T-cell (primary cell): Measurements from ENCODE around the gene MAP3K6. TPM values are rescaled to one million over a fixed set of nuclear protein-coding genes. Genes with fewer than 3 reads are reported as not detected.

ENCODE experiments used
- ATAC-seq, 4 experiments: fragments of 200-7000 bp in 3 of 4; fragments of 150-1000 bp in 1 of 4; cut with Tn5 transposase; replicated peaks in 1 of 4; 1 replicate in 3 of 4; 2 replicates in 1 of 4; pipeline ENCODE4 v1.10.0; 2021; ENCODE audit warnings: moderate library complexity in 3 of 4, mild to moderate bottlenecking in 2 of 4, moderate number of reproducible peaks in 1 of 4
- CTCF ChIA-PET, 2 donors: fragments of 300-600 bp; sonication (Branson Sonifier 250); formaldehyde crosslinking; loops; one replicate each; lab custom pipeline; 2022; ENCODE audit warnings: antibody characterized with exemption in 2 of 2; lab: Charles Lee
- POLR2A ChIA-PET, 2 donors: fragments of 300-600 bp; sonication (Branson Sonifier 250); formaldehyde crosslinking; loops; one replicate each; lab custom pipeline; 2022; ENCODE audit warnings: antibody characterized with exemption in 2 of 2; lab: Charles Lee
- DNase-seq, 35 experiments: peaks; one replicate each; pipeline versions ENCODE4 v3.0.0 to v3.0.0-alpha.2; 2013 to 2023
- H3K27ac ChIP-seq: one replicate; pipeline ENCODE4 v1.5.1; 2013; ENCODE audit warnings: low read length
- H3K27me3 ChIP-seq, 2 experiments: replicated peaks in 1 of 2; 1 replicate in 1 of 2; 2 replicates in 1 of 2; pipeline versions ENCODE4 v1.6.1 to v1.7.0; 2013; ENCODE audit warnings: low read length in 1 of 2, mixed read lengths in 1 of 2; ENCODE audit not compliant: control insufficient read depth in 2 of 2, insufficient read depth in 2 of 2; ENCODE audit errors: extremely low read depth in 1 of 2
- H3K36me3 ChIP-seq, 2 donors: 1 replicate in 1 of 2; 2 replicates in 1 of 2; pipeline versions ENCODE4 v1.6.1 to v1.7.0; 2013; ENCODE audit warnings: low read length in 1 of 2; ENCODE audit not compliant: control insufficient read depth in 2 of 2, insufficient read depth in 1 of 2; ENCODE audit errors: extremely low read depth in 1 of 2
- H3K4me1 ChIP-seq, 2 experiments: 1 replicate in 1 of 2; 2 replicates in 1 of 2; pipeline versions ENCODE4 v1.6.1 to v1.7.0; 2013; ENCODE audit warnings: low read length in 2 of 2, mixed read lengths in 1 of 2; ENCODE audit not compliant: insufficient read depth in 2 of 2, control insufficient read depth in 1 of 2; ENCODE audit errors: extremely low read depth in 1 of 2
- H3K4me3 ChIP-seq, 2 donors: 1 replicate in 1 of 2; 2 replicates in 1 of 2; pipeline versions ENCODE4 v1.5.1 to v1.7.0; 2013; ENCODE audit warnings: mild to moderate bottlenecking in 2 of 2, low read length in 1 of 2, moderate library complexity in 1 of 2; ENCODE audit not compliant: control insufficient read depth in 1 of 2; ENCODE audit errors: extremely low read depth in 1 of 2
- H3K9me3 ChIP-seq: 2 replicates; pipeline ENCODE4 v1.7.0; 2013
- H3K27ac Mint-ChIP-seq, 2 donors: one replicate each; pipeline ENCODE4 v1.8.0; 2020 to 2021; ENCODE audit warnings: mild to moderate bottlenecking in 2 of 2, mixed read lengths in 2 of 2
- H3K27me3 Mint-ChIP-seq, 2 donors: one replicate each; pipeline ENCODE4 v1.8.0; 2021 to 2022; ENCODE audit warnings: mixed read lengths in 2 of 2
- H3K36me3 Mint-ChIP-seq: one replicate; pipeline ENCODE4 v1.8.0; 2021; ENCODE audit warnings: mixed read lengths
- H3K4me1 Mint-ChIP-seq, 3 donors: one replicate each; pipeline ENCODE4 v1.8.0; 2020 to 2022; ENCODE audit warnings: mixed read lengths in 3 of 3, mild to moderate bottlenecking in 1 of 3
- H3K4me3 Mint-ChIP-seq, 3 donors: one replicate each; pipeline ENCODE4 v1.8.0; 2020 to 2022; ENCODE audit warnings: mild to moderate bottlenecking in 3 of 3, mixed read lengths in 3 of 3, moderate library complexity in 3 of 3
- H3K9me3 Mint-ChIP-seq, 3 donors: one replicate each; pipeline ENCODE4 v1.8.0; 2020 to 2022; ENCODE audit warnings: mixed read lengths in 3 of 3
- WGBS: methylation state at CpG from one replicate; pipeline ENCODE4 v1.1.5; 2013; ENCODE audit warnings: missing lambda C conversion rate; ENCODE audit not compliant: insufficient coverage; 5-methylcytosine and 5-hydroxymethylcytosine counted together
- total RNA-seq, 35 experiments: library from RNA in 6 of 35; stranded (reverse) in 6 of 35; fragments of 120-200 nt in 1 of 35; gene quantifications; one replicate each; pipeline versions ENCODE4 v1.2.1 to v1.2.4 and lab custom pipeline; 2013 to 2026

Gene MAP3K6
- total RNA-seq, 5 donors from 2014 or later (not counting 1 experiment from before 2014, with no cell fraction given), result 7.0 to 31.1 (median 12.8) TPM

DNA sequence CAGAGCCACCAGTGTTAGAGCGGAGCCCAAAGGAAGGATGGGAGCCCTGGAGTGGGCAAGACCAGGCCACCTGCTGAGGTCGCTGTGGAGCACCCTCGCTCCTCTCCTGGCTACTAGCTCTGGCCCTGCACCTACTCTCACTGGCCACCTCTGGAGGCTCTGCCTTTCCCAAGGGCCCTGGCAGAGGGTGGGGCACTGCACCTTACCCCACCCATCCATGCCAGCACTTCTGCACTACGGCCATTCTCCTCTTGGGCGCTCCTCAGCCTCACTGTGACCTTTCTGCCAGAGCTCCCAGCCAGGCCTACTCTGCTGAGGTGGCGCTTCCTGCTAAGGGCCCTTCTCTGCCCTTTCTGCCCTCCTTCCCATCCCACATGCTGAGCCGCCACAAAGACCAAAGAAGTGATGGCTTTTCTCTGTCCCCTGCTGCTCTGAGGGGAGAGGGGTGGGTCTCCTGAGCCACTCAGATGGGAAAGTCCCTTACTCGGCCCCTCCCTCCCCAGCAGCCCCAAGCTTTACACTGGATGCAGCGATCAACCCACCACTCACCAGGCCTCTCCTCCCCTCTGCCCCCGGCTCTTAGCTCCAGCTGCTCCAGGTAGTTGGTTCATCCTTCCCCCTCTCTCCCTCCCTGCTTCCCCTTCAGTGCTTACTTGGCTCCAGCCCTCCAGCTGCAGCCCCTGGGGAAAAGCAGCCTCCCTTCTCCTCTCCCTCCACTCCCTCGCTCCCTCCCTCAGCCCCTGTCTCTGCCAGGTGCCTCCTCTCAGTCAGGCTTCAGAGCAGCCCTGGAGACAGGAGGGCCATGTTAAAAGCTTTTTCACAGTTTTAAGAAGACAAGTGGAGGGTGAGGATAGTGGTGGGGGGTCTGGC lies 59.6 kb downstream of the MAP3K6 start:
- ATAC-seq, result no peak
- CTCF ChIA-PET, result interaction anchor here (0.6 to 1.1 kb wide), 4 partner anchors 9 to 219 kb away, joined by 3 to 5 read pairs (median 4); partner anchors contain the start of gene CD164L2 (in 1 of the 2)
- Mint-ChIP-seq H3K4me1 (no peaks in the 10 kb centered on the region), H3K27me3 (no peaks in the 10 kb centered on the region), H3K36me3 (peaks cover 14% of the 10 kb centered on the region), H3K9me3 (no peaks in the 10 kb centered on the region), H3K4me3 (no peak overlapping the region), H3K27ac (no peak overlapping the region)
- no peaks in the 10 kb centered on the region for H3K27me3 ChIP-seq
- DNase-seq, result no peak
- WGBS, result 80% methylated on average over 6 of the region's 11 CpGs
- H3K9me3 ChIP-seq, result no peaks in the 10 kb centered on the region
- no peak overlapping the region for H3K4me3 ChIP-seq
- POLR2A ChIA-PET, result interaction anchor here in 1 of 2 donors (1.1 kb wide), 1 partner anchor 20 kb away, joined by 3 read pairs; no protein-coding TSS in a partner anchor
- no peaks in the 10 kb centered on the region for H3K4me1 ChIP-seq
- H3K36me3 ChIP-seq, result peaks cover 23 to 44% of the 10 kb centered on the region in 2 donors
- no peak overlapping the region for H3K27ac ChIP-seq

- no peak for DNase-seq
- Histone ChIP-seq H3K4me1 (peaks cover 0 to 1% of the 10 kb centered on the region in 2 experiments), H3K9me3 (no peaks in the 10 kb centered on the region), H3K27me3 (no peaks in the 10 kb centered on the region), H3K27ac (no peak overlapping the region), H3K4me3 (no peak overlapping the region), H3K36me3 (peaks cover 23 to 54% of the 10 kb centered on the region in 2 donors)
- Mint-ChIP-seq H3K4me3 (no peak overlapping the region), H3K27ac (no peak overlapping the region), H3K4me1 (peaks cover 0 to 1% (median 0%) of the 10 kb centered on the region in 3 donors), H3K27me3 (no peaks in the 10 kb centered on the region), H3K9me3 (no peaks in the 10 kb centered on the region), H3K36me3 (peaks cover 17% of the 10 kb centered on the region)
- ATAC-seq, result no peak
- ChIA-PET POLR2A (no interaction called here), CTCF (no interaction called here)
- 90% methylated on average over 8 of the region's 11 CpGs for WGBS
Measured at GRCh38 chr1:27306071-27306470, 60.7 kb downstream of the MAP3K6 start.

Other genes starting within 250 kb of the MAP3K6 start
- 10 to 100 TPM; 14.6 to 24.4 (median 18.5) TPM for gene SLC9A1, start 211.8 kb downstream of the MAP3K6 start, total RNA-seq
- gene WDTC1, start 132.3 kb downstream of the MAP3K6 start, total RNA-seq, result 10 to 100 TPM; 39.4 to 55.9 (median 50.7) TPM
- 10 to 100 TPM; 25.2 to 48.8 (median 43.7) TPM for gene TMEM222, start 44.8 kb downstream of the MAP3K6 start, total RNA-seq
- gene SYTL1, start 24.9 kb downstream of the MAP3K6 start, total RNA-seq, result 100 to 1,000 TPM; 169 to 240 (median 199) TPM
- gene FCN3, start 7.9 kb upstream of the MAP3K6 start, total RNA-seq, result under 1 TPM in 3 of 5 donors, not detected in 2; 0.26 to 0.44 (median 0.38) TPM
- not detected for gene CD164L2, start 16.4 kb upstream of the MAP3K6 start, total RNA-seq
- gene GPR3, start 25.7 kb upstream of the MAP3K6 start, total RNA-seq, result under 1 TPM in 2 of 5 donors, not detected in 3; 0.21 to 0.35 TPM
- gene WASF2, start 123.2 kb upstream of the MAP3K6 start, total RNA-seq, result 100 to 1,000 TPM; 145 to 161 (median 156) TPM
- gene AHDC1, start 237.2 kb upstream of the MAP3K6 start, total RNA-seq, result 10 to 100 TPM; 21.9 to 26.4 (median 23.1) TPM